Measurements from ENCODE around the gene WNT3A. TPM values are rescaled to one million over a fixed set of nuclear protein-coding genes. Genes with fewer than 3 reads are reported as not detected.

The WNT3A gene
- total RNA-seq, 6 experiments from 2014 or later: not detected

GRCh38 chr1:228084797-228085196 lies 78.0 kb downstream of the WNT3A start:
- ATAC-seq: no peak

GRCh38 chr1:228085287-228085951 lies 78.6 kb downstream of the WNT3A start:
- TF ChIP-seq CTCF (IDR thresholded peaks at IDR 0.05) (no peak), POLR2A (IDR thresholded peaks at IDR 0.05) (no peak)
- WGBS (ENCODE audit: insufficient coverage, low coverage, low lambda C conversion rate, missing lambda C conversion rate): 32% methylated on average over 6 of the region's 6 CpGs
- DNase-seq: peak in 2 of 3 donors; percentile 13 to 46
- H3K4me3 ChIP-seq: peak overlapping the region in 1 of 3 donors; percentile 82
- peak in 1 of 4 donors; percentile 20 for ATAC-seq
- intact Hi-C loops (cut with DNase I): no loop called here
- H3K36me3 ChIP-seq: peaks cover 0 to 3% (median 0%) of the 10 kb centered on the region in 4 donors
- H3K4me1 ChIP-seq: peaks cover 0 to 75% (median 35%) of the 10 kb centered on the region in 4 donors
- H3K27ac ChIP-seq: peak overlapping the region in 2 of 3 donors; percentile 44 to 100
- no peaks in the 10 kb centered on the region for H3K27me3 ChIP-seq
- H3K9me3 ChIP-seq: no peaks in the 10 kb centered on the region

More at GRCh38 chr1:228084797-228085196, 78.0 kb downstream of the WNT3A start:
- peak in 1 of 3 donors; percentile 6 for DNase-seq
- intact Hi-C loops (cut with DNase I): no loop called here
- 31% methylated on average over 5 of the region's 5 CpGs for WGBS (ENCODE audit: insufficient coverage, low coverage, low lambda C conversion rate, missing lambda C conversion rate)
- Histone ChIP-seq H3K9me3 (no peaks in the 10 kb centered on the region), H3K4me3 (peak overlapping the region; percentile 82 to 99 (median 98)), H3K27ac (peak overlapping the region in 2 of 3 donors; percentile 44 to 100), H3K36me3 (peaks cover 0 to 3% (median 0%) of the 10 kb centered on the region in 4 donors), H3K4me1 (peaks cover 0 to 69% (median 32%) of the 10 kb centered on the region in 4 donors), H3K27me3 (no peaks in the 10 kb centered on the region)
- no peak for TF ChIP-seq POLR2A (IDR thresholded peaks at IDR 0.05)
- TF ChIP-seq CTCF (IDR thresholded peaks at IDR 0.05): no peak

DNA sequence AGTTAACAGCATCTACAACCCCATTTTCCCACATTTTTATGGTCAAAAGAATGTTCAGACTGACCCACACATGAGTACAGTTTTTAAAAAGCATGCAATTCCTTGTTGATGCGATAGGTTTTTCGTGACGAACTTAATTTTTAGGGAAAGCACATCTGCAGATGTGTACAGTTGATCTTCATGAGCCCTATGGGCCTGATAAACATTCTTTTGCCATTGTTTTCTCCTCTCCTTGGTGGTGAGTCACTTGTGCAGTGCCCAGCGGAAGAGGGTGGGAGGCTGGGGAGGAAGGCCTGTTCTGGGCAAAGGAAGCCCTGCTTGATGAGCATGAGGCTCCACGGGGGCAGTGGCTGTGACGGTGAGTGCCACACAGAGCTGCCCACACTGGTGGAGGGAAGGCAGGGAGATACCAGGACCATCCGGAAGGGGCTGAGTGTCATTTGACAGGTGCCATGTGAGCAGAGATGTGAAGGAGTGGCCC lies 81.0 kb downstream of the WNT3A start:
- intact Hi-C loops (cut with DNase I): no loop called here
- H3K27me3 ChIP-seq: no peaks in the 10 kb centered on the region
- DNase-seq (peak in 2 of 3 donors; percentile 39 to 41), ATAC-seq (peak in 2 of 4 donors; percentile 7 to 22)
- no peak overlapping the region for H3K4me3 ChIP-seq
- no peak for TF ChIP-seq POLR2A (IDR thresholded peaks at IDR 0.05)
- TF ChIP-seq CTCF (IDR thresholded peaks at IDR 0.05): no peak
- H3K4me1 ChIP-seq: peaks cover 0 to 76% (median 36%) of the 10 kb centered on the region in 4 donors
- H3K27ac ChIP-seq: no peak overlapping the region
- 52% methylated on average over 7 of the region's 7 CpGs for WGBS (ENCODE audit: insufficient coverage, low coverage, low lambda C conversion rate, missing lambda C conversion rate)
- peaks cover 0 to 3% (median 0%) of the 10 kb centered on the region in 4 donors for H3K36me3 ChIP-seq
- H3K9me3 ChIP-seq: no peaks in the 10 kb centered on the region

GRCh38 chr1:228088586-228089498 lies 82.0 kb downstream of the WNT3A start:
- Histone ChIP-seq H3K9me3 (no peaks in the 10 kb centered on the region), H3K4me3 (no peak overlapping the region)
- peak in 2 of 3 donors; percentile 15 to 44 for DNase-seq

More at GRCh38 chr1:228088586-228089498, 82.0 kb downstream of the WNT3A start:
- peaks cover 0 to 76% (median 36%) of the 10 kb centered on the region in 4 donors for H3K4me1 ChIP-seq
- no peaks in the 10 kb centered on the region for H3K27me3 ChIP-seq
- H3K27ac ChIP-seq: no peak overlapping the region
- peak in 1 of 4 donors; percentile 6 for ATAC-seq
- WGBS (ENCODE audit: insufficient coverage, low coverage, low lambda C conversion rate, missing lambda C conversion rate): 59% methylated on average over 13 of the region's 21 CpGs
- H3K36me3 ChIP-seq: peaks cover 0 to 3% (median 0%) of the 10 kb centered on the region in 4 donors
- no peak for TF ChIP-seq POLR2A (IDR thresholded peaks at IDR 0.05)
- no peak for TF ChIP-seq CTCF (IDR thresholded peaks at IDR 0.05)
- intact Hi-C loops (cut with DNase I): no loop called here

Measured in right lobe of liver (tissue), 6 donors.